ENCODE data around the gene OCA2.

DNA sequence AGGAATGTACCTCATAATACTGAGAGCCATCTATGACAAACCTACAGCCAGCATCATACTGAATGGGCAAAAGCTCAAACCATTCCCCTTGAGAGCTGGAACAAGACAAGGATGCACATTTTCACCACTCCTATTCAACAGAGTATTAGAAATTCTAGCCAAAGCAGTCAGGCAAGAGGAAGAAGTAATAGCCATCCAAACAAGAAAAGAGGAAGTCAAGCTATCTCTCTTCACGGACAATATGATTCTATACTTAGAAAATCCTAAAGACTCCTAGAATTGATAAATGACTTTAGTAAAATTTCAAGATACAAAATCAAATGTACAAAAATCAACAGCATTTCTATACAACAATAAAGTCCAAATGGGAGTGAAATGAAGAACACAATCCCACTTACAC lies 30.2 kb downstream of the OCA2 start:
- TF ChIP-seq, protein P1, sequence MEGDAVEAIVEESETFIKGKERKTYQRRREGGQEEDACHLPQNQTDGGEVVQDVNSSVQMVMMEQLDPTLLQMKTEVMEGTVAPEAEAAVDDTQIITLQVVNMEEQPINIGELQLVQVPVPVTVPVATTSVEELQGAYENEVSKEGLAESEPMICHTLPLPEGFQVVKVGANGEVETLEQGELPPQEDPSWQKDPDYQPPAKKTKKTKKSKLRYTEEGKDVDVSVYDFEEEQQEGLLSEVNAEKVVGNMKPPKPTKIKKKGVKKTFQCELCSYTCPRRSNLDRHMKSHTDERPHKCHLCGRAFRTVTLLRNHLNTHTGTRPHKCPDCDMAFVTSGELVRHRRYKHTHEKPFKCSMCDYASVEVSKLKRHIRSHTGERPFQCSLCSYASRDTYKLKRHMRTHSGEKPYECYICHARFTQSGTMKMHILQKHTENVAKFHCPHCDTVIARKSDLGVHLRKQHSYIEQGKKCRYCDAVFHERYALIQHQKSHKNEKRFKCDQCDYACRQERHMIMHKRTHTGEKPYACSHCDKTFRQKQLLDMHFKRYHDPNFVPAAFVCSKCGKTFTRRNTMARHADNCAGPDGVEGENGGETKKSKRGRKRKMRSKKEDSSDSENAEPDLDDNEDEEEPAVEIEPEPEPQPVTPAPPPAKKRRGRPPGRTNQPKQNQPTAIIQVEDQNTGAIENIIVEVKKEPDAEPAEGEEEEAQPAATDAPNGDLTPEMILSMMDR (IDR thresholded peaks at IDR 0.05; ENCODE audit: insufficient read depth, low read length, poor library complexity, severe bottlenecking): no peak
- no peak for TF ChIP-seq EZH2phosphoT487 (conservative IDR thresholded peaks at IDR 0.05; ENCODE audit: low read length)
